NCI-H510A (cell line): ENCODE measurements around the gene NCAPG2.

Experiments used
- DNase-seq: peaks from one replicate; lab custom pipeline; 2025; lab: John Stamatoyannopoulos, UW

The NCAPG2 gene

GRCh38 chr7:158704524-158705233 is at the start of gene NCAPG2:
NCAPG2 (minus strand) TSS chr7:158704804; CDS start chr7:158701899, 2,905 bp downstream.
- peak; percentile 98 for DNase-seq

- no peak for DNase-seq
Observed at GRCh38 chr7:158753900-158754299, 49.3 kb upstream of the NCAPG2 start.

- no peak for DNase-seq
Observed at GRCh38 chr7:158751751-158752150, 47.1 kb upstream of the NCAPG2 start.

GRCh38 chr7:158751199-158751598 is 46.6 kb upstream of the NCAPG2 start:
- DNase-seq: no peak

- DNase-seq: no peak
Observed at GRCh38 chr7:158750702-158751101, 46.1 kb upstream of the NCAPG2 start.

- DNase-seq: no peak
Observed at GRCh38 chr7:158749396-158749795, 44.8 kb upstream of the NCAPG2 start.

GRCh38 chr7:158748335-158748734 is 43.7 kb upstream of the NCAPG2 start:
- no peak for DNase-seq

GRCh38 chr7:158747408-158747807 is 42.8 kb upstream of the NCAPG2 start:
- DNase-seq: no peak

- no peak for DNase-seq
Observed at GRCh38 chr7:158746957-158747356, 42.4 kb upstream of the NCAPG2 start.

- no peak for DNase-seq
Observed at GRCh38 chr7:158745057-158745715, 40.6 kb upstream of the NCAPG2 start.

GRCh38 chr7:158744070-158744469 is 39.5 kb upstream of the NCAPG2 start:
- no peak for DNase-seq

GRCh38 chr7:158743219-158743618 is 38.6 kb upstream of the NCAPG2 start:
- DNase-seq: no peak

GRCh38 chr7:158742065-158742821 is 37.6 kb upstream of the NCAPG2 start:
- DNase-seq: no peak

- DNase-seq: no peak
Observed at GRCh38 chr7:158741294-158741666, 36.7 kb upstream of the NCAPG2 start.

- DNase-seq: no peak
Observed at GRCh38 chr7:158740657-158741293, 36.2 kb upstream of the NCAPG2 start.

GRCh38 chr7:158740013-158740656 is 35.5 kb upstream of the NCAPG2 start:
- DNase-seq: no peak

GRCh38 chr7:158738841-158739240 is 34.2 kb upstream of the NCAPG2 start:
- DNase-seq: no peak

- no peak for DNase-seq
Observed at GRCh38 chr7:158737064-158737695, 32.6 kb upstream of the NCAPG2 start.

GRCh38 chr7:158735935-158736334 is 31.3 kb upstream of the NCAPG2 start:
- DNase-seq: no peak

- DNase-seq: no peak
Observed at GRCh38 chr7:158734861-158735260, 30.3 kb upstream of the NCAPG2 start.

GRCh38 chr7:158733775-158734494 is 29.3 kb upstream of the NCAPG2 start:
- no peak for DNase-seq
